Measurements from ENCODE around the gene TNS1. TPM values are rescaled to one million over a fixed set of nuclear protein-coding genes. Genes with fewer than 3 reads are reported as not detected.

The TNS1 gene
- total and polyA plus RNA-seq, 2 experiments from 2014 or later: 16.2 to 27.6 TPM

- Histone ChIP-seq H3K27me3 (no peaks in the 10 kb centered on the region), H3K9me3 (ENCODE audit: low read depth) (no peaks in the 10 kb centered on the region), H2AFZ (no peak overlapping the region), H3K9me2 (replicated peaks; ENCODE audit: insufficient read depth) (no peaks in the 10 kb centered on the region), H3K4me3 (no peak overlapping the region), H3K36me3 (replicated peaks; ENCODE audit: insufficient read depth, low read depth) (no peaks in the 10 kb centered on the region), H3K4me1 (ENCODE audit: insufficient read depth) (peaks cover 21% of the 10 kb centered on the region), H3K27ac (no peak overlapping the region), H3K4me2 (no peak overlapping the region), H4K20me1 (ENCODE audit: insufficient read depth, poor library complexity, severe bottlenecking) (no peaks in the 10 kb centered on the region), H3K79me2 (peaks cover 21% of the 10 kb centered on the region)
- TF ChIP-seq CTCF (IDR thresholded peaks at IDR 0.05; ENCODE audit: poor library complexity): no peak
- no peak for TF ChIP-seq EZH2 (IDR thresholded peaks at IDR 0.05; ENCODE audit: borderline replicate concordance)
- no peak for TF ChIP-seq EZH2phosphoT487 (IDR thresholded peaks at IDR 0.05; ENCODE audit: low read depth, severe bottlenecking, unreplicated experiment)
- no peak for DNase-seq (ENCODE audit: low spot score)
- 88% methylated on average over 8 of the region's 8 CpGs for WGBS (ENCODE audit: low lambda C conversion rate, missing lambda C conversion rate)
These were observed 28.3 kb downstream of the TNS1 start for GRCh38 chr2:217974389-217975005.

- no peaks in the 10 kb centered on the region for H3K36me3 ChIP-seq (replicated peaks; ENCODE audit: insufficient read depth, low read depth)
- WGBS (ENCODE audit: low lambda C conversion rate, missing lambda C conversion rate): 93% methylated on average over 11 of the region's 11 CpGs
- H3K4me1 ChIP-seq (ENCODE audit: insufficient read depth): peaks cover 12% of the 10 kb centered on the region
- H3K4me3 ChIP-seq: no peak overlapping the region
- H3K9me2 ChIP-seq (replicated peaks; ENCODE audit: insufficient read depth): no peaks in the 10 kb centered on the region
- no peaks in the 10 kb centered on the region for H3K27me3 ChIP-seq
- no peak overlapping the region for H3K4me2 ChIP-seq
- H4K20me1 ChIP-seq (ENCODE audit: insufficient read depth, poor library complexity, severe bottlenecking): no peaks in the 10 kb centered on the region
- no peaks in the 10 kb centered on the region for H3K9me3 ChIP-seq (ENCODE audit: low read depth)
- H3K27ac ChIP-seq: no peak overlapping the region
- TF ChIP-seq EZH2 (IDR thresholded peaks at IDR 0.05; ENCODE audit: borderline replicate concordance) (no peak), CTCF (IDR thresholded peaks at IDR 0.05; ENCODE audit: poor library complexity) (no peak), EZH2phosphoT487 (IDR thresholded peaks at IDR 0.05; ENCODE audit: low read depth, severe bottlenecking, unreplicated experiment) (no peak)
- no peak for DNase-seq (ENCODE audit: low spot score)
- no peak overlapping the region for H2AFZ ChIP-seq
- peaks cover 32% of the 10 kb centered on the region for H3K79me2 ChIP-seq
These were observed 29.6 kb downstream of the TNS1 start for GRCh38 chr2:217973008-217973787.

- H3K9me2 ChIP-seq (replicated peaks; ENCODE audit: insufficient read depth): no peaks in the 10 kb centered on the region
- no peaks in the 10 kb centered on the region for H4K20me1 ChIP-seq (ENCODE audit: insufficient read depth, poor library complexity, severe bottlenecking)
- no peak for TF ChIP-seq EZH2phosphoT487 (IDR thresholded peaks at IDR 0.05; ENCODE audit: low read depth, severe bottlenecking, unreplicated experiment)
- TF ChIP-seq CTCF (IDR thresholded peaks at IDR 0.05; ENCODE audit: poor library complexity): no peak
- no peak for TF ChIP-seq EZH2 (IDR thresholded peaks at IDR 0.05; ENCODE audit: borderline replicate concordance)
- no peaks in the 10 kb centered on the region for H3K27me3 ChIP-seq
- H2AFZ ChIP-seq: no peak overlapping the region
- no peak overlapping the region for H3K27ac ChIP-seq
- H3K4me1 ChIP-seq (ENCODE audit: insufficient read depth): peaks cover 5% of the 10 kb centered on the region
- DNase-seq (ENCODE audit: low spot score): no peak
- no peak overlapping the region for H3K4me2 ChIP-seq
- no peaks in the 10 kb centered on the region for H3K9me3 ChIP-seq (ENCODE audit: low read depth)
- peaks cover 28% of the 10 kb centered on the region for H3K79me2 ChIP-seq
- H3K36me3 ChIP-seq (replicated peaks; ENCODE audit: insufficient read depth, low read depth): no peaks in the 10 kb centered on the region
- 79% methylated on average over 1 of the region's 1 CpG for WGBS (ENCODE audit: low lambda C conversion rate, missing lambda C conversion rate)
- no peak overlapping the region for H3K4me3 ChIP-seq
These were observed 30.3 kb downstream of the TNS1 start for GRCh38 chr2:217972490-217972889.

Measured in hepatocyte (in vitro differentiated cells).